GM18951 (cell line): Measurements from ENCODE around the gene KRTAP9-3.
"Not testable (repeated sequence)": the region's sequence is repeated elsewhere in the genome, so short reads cannot be mapped to it uniquely, and the experiment has no call there.

Experiments used
- POLR2A ChIP-seq: IDR thresholded peaks from 4 replicates; pipeline ENCODE4 v1.6.1; 2011; ENCODE audit warnings: mild to moderate bottlenecking; ENCODE audit not compliant: insufficient read length, insufficient read depth; ENCODE audit errors: extremely low read depth
- in situ Hi-C: fragments of 300-500 bp; cut with MboI; formaldehyde crosslinking; loops from one replicate; pipeline ENCODE4 v1.12.0; 2022; ENCODE audit warnings: low sequenced_read_pairs, mixed read lengths, inconsistent platforms; ENCODE audit not compliant: unreplicated experiment

The KRTAP9-3 gene

GRCh38 chr17:41265078-41265477, 32.8 kb downstream of the KRTAP9-3 start, which contains the start of gene KRTAP9-6:
Gene KRTAP9-6, plus strand, starts transcription at chr17:41265378. Its CDS starts 0 bp downstream, at chr17:41265378.
- TF ChIP-seq POLR2A = no peak
- in situ Hi-C loops = no loop called here

DNA sequence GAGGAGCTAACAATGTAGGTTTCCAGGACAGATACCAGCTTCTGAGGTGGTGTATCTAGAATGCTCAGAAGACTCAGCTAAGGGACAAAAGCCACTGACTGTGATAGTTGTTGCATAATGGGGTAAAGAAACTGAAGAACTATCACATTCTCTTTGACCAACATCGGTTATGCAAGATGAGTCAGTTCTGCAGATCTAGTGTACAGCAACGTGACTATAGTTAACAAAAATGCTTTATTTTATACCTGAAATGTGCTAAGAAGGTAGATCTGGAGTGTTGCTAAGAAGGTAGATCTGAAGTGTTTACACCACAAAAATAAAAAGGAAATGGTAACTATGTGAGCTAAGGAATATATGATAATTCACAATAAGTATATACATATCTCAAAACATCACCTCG, 35.5 kb downstream of the KRTAP9-3 start:
- in situ Hi-C loops = no loop called here
- no peak for TF ChIP-seq POLR2A

- in situ Hi-C loops = not testable (repeated sequence)
These were observed 39.1 kb downstream of the KRTAP9-3 start for GRCh38 chr17:41271323-41271722.

DNA sequence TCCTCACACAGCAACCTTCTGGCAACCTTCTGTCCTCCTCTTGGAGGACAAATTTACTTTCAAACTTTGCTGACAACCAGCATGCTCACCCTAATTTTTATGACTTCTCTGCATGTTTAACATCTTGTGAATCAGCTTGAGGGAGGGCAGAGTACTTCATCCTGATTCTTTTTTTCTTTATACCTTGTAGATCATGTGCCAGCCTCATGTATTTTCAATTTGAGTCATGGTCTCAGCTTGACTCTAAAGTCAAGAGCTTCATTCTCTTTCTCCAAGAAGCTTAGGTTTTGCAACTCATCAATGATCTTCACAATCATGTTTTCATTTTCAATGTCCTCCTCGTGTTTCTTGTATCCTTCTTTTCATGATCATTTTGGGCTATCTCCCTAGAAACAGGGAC, 39.6 kb downstream of the KRTAP9-3 start:
- in situ Hi-C loops = no loop called here

DNA sequence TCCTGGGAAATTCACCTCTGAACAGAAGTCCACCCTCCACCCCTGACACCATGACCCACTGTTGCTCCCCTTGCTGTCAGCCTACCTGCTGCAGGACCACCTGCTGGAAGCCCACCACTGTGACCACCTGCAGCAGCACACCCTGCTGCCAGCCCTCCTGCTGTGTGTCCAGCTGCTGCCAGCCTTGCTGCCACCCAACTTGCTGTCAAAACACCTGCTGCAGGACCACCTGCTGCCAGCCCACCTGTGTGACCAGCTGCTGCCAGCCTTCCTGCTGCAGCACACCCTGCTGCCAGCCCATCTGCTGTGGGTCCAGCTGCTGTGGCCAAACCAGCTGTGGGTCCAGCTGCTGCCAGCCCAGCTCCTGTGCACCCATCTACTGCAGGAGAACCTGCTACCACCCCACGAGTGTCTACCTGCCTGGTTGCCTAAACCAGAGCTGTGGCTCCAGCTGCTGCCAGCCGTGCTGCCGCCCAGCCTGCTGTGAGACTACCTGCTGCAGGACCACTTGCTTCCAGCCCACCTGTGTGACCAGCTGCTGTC, 43.5 kb downstream of the KRTAP9-3 start, which contains the start of gene KRTAP9-7:
Gene KRTAP9-7, plus strand, starts transcription at position 51 of the 543 bp plus-strand sequence. Its CDS starts 0 bp downstream, at position 51.
- in situ Hi-C loops = loop anchor here (5.0 kb wide), 1 partner anchor 543 kb away; no protein-coding TSS in a partner anchor

More for the DNA sequence above, 39.6 kb downstream of the KRTAP9-3 start:
- TF ChIP-seq POLR2A = no peak

GRCh38 chr17:41278176-41278955, 46.1 kb downstream of the KRTAP9-3 start:
- in situ Hi-C loops = loop anchor here (5.0 kb wide), 1 partner anchor 546 kb away; no protein-coding TSS in a partner anchor
- no peak for TF ChIP-seq POLR2A
